Keratinocyte (primary cell): ENCODE results near the gene GPALPP1.

Experiments
- EZH2 ChIP-seq: IDR thresholded peaks from one replicate; pipeline ENCODE4 v1.6.1; 2012; ENCODE audit warnings: inconsistent platforms, mild to moderate bottlenecking, low read length, moderate library complexity
- TF ChIP-seq, protein P1 (sequence below), 3 experiments: IDR thresholded peaks in 1 of 3; conservative IDR thresholded peaks in 1 of 3; optimal IDR thresholded peaks in 1 of 3; 2 replicates in 2 of 3; 3 replicates in 1 of 3; pipeline versions ENCODE3 to v1.5.1; 2011; ENCODE audit warnings: low read length in 3 of 3, mild to moderate bottlenecking in 3 of 3, moderate library complexity in 2 of 3, control low read depth in 1 of 3, inconsistent platforms in 1 of 3; ENCODE audit not compliant: insufficient read depth in 2 of 3; ENCODE audit errors: extremely low read depth in 1 of 3

DNA sequence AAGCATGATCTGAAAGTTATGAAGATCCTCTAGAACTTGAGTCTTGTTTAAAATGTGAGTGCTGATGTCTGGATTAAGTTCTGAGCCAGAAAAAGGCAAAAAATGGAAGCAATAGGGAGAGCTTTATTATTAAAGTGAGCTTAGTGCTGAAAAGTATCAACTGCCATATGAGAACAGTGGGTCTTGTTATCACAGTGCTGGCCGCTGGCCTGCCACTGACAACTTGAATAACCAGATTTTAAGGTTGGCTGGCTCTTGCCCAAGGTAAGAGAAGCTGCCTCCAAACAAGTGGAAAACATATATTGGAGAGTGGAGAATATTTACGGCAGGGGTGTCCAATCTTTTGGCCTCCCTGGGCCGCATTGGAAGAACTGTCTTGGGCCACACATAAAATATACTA is 33.9 kb upstream of the GPALPP1 start:
- TF ChIP-seq, protein P1, sequence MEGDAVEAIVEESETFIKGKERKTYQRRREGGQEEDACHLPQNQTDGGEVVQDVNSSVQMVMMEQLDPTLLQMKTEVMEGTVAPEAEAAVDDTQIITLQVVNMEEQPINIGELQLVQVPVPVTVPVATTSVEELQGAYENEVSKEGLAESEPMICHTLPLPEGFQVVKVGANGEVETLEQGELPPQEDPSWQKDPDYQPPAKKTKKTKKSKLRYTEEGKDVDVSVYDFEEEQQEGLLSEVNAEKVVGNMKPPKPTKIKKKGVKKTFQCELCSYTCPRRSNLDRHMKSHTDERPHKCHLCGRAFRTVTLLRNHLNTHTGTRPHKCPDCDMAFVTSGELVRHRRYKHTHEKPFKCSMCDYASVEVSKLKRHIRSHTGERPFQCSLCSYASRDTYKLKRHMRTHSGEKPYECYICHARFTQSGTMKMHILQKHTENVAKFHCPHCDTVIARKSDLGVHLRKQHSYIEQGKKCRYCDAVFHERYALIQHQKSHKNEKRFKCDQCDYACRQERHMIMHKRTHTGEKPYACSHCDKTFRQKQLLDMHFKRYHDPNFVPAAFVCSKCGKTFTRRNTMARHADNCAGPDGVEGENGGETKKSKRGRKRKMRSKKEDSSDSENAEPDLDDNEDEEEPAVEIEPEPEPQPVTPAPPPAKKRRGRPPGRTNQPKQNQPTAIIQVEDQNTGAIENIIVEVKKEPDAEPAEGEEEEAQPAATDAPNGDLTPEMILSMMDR (optimal IDR thresholded peaks at IDR 0.05 in 1 of 3, IDR thresholded peaks at IDR 0.05 in 1 of 3, conservative IDR thresholded peaks at IDR 0.05 in 1 of 3; ENCODE audit: extremely low read depth in 1 of 3, insufficient read depth in 2 of 3, low read length in 3 of 3), result no peak
- no peak for TF ChIP-seq EZH2
